ENCODE data around the gene COL5A2.

COL5A2 gene

DNA sequence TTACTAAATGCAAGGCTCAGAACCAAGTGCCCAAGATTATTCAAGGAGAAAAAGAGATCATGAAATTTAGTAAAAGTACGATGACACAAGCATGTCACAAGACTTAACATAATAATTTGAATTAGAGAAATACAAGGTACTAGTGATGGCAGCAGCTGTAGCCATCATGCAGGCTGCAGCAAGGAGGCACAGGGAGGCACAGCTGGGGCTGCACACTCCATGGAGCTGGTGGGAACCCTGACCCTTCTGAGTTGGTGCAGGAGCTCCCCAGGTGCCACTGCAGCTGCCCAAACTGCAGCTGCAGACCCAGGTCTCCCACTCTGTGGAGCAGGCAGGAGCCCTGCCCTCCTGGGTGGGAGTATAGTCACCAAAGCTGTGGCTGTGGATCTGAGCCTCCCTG, 159.4 kb downstream of the COL5A2 start:
- no peak overlapping the region for H3K4me3 ChIP-seq (ENCODE audit: low read depth, low read length)
- TF ChIP-seq, protein P1, sequence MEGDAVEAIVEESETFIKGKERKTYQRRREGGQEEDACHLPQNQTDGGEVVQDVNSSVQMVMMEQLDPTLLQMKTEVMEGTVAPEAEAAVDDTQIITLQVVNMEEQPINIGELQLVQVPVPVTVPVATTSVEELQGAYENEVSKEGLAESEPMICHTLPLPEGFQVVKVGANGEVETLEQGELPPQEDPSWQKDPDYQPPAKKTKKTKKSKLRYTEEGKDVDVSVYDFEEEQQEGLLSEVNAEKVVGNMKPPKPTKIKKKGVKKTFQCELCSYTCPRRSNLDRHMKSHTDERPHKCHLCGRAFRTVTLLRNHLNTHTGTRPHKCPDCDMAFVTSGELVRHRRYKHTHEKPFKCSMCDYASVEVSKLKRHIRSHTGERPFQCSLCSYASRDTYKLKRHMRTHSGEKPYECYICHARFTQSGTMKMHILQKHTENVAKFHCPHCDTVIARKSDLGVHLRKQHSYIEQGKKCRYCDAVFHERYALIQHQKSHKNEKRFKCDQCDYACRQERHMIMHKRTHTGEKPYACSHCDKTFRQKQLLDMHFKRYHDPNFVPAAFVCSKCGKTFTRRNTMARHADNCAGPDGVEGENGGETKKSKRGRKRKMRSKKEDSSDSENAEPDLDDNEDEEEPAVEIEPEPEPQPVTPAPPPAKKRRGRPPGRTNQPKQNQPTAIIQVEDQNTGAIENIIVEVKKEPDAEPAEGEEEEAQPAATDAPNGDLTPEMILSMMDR (IDR thresholded peaks at IDR 0.05; ENCODE audit: low read depth, low read length) = no peak

DNA sequence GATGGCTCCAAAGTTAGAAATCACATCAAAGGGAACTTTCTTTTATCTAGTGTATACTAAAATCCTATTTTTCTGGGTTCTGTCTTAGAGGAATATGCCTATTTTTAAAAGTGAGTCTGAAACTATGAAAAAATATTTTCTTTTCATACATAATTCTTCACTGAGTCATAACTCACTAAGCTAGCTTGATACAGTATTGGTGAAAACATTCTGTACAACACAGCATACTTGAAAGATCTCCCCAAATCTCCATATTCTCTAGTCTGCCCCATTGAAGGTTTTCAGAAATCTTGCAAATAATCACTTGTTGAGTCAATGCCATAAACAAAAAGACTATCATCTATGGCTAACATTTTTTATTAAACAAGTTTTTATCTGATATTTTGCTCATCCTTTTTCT, 160.9 kb downstream of the COL5A2 start:
- H3K4me3 ChIP-seq (ENCODE audit: low read depth, low read length) = no peak overlapping the region

DNA sequence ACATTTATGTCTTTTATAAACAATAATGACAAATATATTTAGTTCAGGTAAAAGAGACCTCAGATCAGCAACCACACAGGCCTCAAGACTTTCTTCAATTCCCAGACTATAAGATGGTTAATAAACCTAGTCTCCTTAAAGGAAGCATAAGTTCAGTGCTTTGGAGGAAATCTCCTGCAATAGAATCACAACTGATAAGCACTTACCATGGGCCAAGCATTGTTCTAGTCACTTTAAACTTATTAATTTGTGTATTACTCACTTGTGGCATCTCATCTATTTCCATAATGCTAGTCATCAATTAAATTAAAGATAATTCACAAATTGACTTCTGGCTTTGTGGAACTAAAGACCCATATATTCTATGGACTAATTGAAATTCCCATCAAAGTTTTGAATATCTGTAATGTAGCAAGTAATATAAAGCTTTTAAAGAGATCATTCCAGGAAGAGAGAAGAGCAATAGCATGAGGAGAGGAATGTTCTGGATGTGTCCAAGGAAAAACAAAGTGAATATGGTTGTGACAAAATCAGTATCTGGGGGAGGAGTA, 163.2 kb downstream of the COL5A2 start:
- H3K4me3 ChIP-seq (ENCODE audit: low read depth, low read length) = no peak overlapping the region
- TF ChIP-seq, protein P1 (IDR thresholded peaks at IDR 0.05; ENCODE audit: low read depth, low read length) = no peak

More for the DNA sequence above, 160.9 kb downstream of the COL5A2 start:
- TF ChIP-seq, protein P1 (IDR thresholded peaks at IDR 0.05; ENCODE audit: low read depth, low read length) = no peak

DNA sequence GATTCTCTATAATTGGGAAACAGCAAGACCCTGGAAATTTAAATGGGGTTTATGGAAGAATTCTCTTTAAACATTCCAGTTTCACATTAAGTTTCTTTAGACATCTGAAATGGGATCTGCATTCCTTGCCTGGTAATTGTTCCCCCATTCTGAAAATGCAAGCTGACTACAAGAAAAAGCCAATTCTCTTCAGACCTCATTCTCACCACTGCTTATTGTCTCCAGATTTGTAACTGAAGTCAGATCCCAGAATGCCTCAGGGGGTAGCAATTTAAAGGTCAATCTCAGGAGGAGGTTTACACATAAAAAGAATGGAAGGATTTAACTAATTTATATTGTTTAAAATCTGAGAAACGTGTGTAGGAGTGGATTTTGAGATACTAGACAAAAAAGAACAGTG, 164.2 kb downstream of the COL5A2 start:
- H3K4me3 ChIP-seq (ENCODE audit: low read depth, low read length) = no peak overlapping the region
- TF ChIP-seq, protein P1 (IDR thresholded peaks at IDR 0.05; ENCODE audit: low read depth, low read length) = no peak

DNA sequence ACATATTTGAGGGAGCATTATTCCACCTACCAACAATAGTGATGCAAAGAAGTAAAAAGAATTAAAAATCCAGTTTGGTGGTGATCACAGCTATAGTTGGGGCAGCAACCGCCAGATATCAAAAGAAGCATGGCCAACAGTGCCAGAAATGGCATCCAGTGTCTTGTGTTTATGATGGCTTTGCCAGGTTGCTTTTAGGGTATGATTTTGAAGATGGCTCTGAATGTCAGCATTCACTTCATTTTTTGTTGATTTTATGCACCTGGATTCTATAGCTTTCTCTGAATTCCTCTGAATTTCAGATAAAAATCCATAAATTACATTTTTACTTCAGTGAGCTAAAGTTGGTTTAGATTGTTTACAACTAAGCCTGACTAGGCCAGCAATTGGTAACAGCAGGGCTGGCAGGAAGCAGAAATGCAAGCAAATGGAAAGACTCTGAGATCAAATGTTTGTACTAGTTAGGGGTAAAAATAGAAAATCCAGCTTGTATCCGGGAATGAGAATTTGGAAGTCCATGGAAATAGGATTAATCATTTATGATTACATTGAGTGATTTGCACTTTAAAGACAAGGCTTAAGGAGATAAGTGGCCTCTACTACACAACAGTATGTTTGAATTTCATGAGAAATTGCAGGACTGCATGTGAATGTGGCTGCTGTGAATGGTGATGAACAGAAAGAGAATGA, 165.0 kb downstream of the COL5A2 start:
- H3K4me3 ChIP-seq (ENCODE audit: low read depth, low read length) = no peak overlapping the region
- TF ChIP-seq, protein P1 (IDR thresholded peaks at IDR 0.05; ENCODE audit: low read depth, low read length) = no peak

DNA sequence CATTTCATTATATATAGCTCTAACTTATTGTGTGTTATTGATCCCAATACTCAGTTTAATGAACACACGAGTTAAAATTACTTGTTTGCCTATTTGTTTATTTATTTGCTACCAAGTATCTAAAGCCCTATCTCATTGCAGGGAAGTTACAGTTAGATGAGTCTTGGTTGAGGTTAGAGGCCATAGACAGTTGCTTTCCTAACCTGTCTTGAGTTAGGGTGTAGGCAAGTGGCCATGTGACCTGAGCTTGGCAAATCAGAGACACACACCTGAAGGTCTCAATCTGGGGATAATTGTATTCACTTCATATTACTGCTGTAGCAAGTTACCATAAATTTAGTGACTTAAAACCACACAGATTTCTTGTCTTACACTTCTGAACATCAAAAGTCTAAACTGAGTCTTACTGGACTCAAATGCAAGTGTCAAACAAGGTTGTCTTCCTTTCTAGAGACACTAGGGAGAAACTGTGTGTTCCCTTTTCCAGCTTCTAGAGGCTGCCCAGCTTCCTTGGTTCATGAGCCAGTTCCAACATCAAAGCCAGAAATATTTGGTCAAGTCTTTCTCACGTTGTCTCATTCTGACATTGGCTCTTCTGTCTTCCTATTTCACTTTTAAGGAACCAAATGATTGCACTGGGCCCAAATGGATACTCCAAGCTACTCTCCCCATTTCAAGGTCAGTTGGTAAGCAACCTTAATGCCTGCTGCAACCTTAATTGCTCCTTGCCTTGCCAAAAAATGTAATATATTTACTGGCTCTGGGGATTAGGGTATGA, 165.7 kb downstream of the COL5A2 start:
- no peak overlapping the region for H3K4me3 ChIP-seq (ENCODE audit: low read depth, low read length)

More for the DNA sequence above, 165.7 kb downstream of the COL5A2 start:
- TF ChIP-seq, protein P1 (IDR thresholded peaks at IDR 0.05; ENCODE audit: low read depth, low read length) = no peak
